ENCODE results near the gene NAALADL2.

DNA sequence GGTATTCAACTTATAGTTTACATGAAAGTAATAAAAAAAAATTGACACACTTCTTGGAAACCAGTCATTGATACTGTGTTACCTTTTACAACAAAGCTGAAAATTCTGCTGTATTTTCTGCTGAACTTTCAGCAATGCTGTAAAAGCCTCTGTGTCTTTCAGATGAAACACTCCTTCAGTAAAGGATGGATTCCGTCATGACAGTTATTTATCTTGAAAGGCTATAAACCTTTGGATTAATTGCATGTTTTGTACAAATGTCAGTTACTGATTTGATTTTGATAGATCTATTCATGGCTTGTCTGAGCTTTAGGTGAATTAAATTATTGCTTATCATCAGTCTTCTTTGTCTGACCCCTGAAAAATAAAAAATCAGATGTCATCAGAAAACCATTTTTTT lies 355.1 kb downstream of the NAALADL2 start:
- TF ChIP-seq, protein P1, sequence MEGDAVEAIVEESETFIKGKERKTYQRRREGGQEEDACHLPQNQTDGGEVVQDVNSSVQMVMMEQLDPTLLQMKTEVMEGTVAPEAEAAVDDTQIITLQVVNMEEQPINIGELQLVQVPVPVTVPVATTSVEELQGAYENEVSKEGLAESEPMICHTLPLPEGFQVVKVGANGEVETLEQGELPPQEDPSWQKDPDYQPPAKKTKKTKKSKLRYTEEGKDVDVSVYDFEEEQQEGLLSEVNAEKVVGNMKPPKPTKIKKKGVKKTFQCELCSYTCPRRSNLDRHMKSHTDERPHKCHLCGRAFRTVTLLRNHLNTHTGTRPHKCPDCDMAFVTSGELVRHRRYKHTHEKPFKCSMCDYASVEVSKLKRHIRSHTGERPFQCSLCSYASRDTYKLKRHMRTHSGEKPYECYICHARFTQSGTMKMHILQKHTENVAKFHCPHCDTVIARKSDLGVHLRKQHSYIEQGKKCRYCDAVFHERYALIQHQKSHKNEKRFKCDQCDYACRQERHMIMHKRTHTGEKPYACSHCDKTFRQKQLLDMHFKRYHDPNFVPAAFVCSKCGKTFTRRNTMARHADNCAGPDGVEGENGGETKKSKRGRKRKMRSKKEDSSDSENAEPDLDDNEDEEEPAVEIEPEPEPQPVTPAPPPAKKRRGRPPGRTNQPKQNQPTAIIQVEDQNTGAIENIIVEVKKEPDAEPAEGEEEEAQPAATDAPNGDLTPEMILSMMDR (IDR thresholded peaks at IDR 0.05) = no peak
- TF ChIP-seq ZFX (IDR thresholded peaks at IDR 0.05; ENCODE audit: borderline replicate concordance) = no peak
